ENCODE results near the gene GALNT18.

Gene GALNT18

DNA sequence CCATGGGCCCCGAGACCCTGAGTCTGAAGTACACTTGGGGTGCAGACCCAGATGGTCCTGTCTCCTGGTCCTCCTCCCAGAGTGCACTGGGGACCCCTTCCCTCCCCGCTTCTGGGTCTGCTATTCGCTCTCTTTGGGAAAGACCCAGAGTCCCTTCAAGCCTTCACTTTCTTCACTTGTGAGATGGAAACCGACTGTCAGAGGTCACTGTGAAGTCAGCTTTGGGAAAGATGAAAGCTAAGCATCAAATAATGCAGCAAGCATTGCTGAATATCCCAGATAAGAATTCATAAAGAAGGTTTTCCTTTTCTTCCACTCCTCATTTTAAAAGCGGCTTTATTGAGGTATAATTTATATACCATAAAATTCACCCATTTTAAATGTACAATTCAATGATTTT lies 163.8 kb downstream of the GALNT18 start:
- H3F3A ChIP-seq (ENCODE audit: insufficient read depth), result no peaks in the 10 kb centered on the region
- no peaks in the 10 kb centered on the region for H3K36me3 ChIP-seq (ENCODE audit: low read length)
- no peak overlapping the region for H3K4me2 ChIP-seq (ENCODE audit: low read depth, low read length, poor library complexity, severe bottlenecking)
- no peak overlapping the region for H3K9ac ChIP-seq (ENCODE audit: low read length)
- TF ChIP-seq, protein P1, sequence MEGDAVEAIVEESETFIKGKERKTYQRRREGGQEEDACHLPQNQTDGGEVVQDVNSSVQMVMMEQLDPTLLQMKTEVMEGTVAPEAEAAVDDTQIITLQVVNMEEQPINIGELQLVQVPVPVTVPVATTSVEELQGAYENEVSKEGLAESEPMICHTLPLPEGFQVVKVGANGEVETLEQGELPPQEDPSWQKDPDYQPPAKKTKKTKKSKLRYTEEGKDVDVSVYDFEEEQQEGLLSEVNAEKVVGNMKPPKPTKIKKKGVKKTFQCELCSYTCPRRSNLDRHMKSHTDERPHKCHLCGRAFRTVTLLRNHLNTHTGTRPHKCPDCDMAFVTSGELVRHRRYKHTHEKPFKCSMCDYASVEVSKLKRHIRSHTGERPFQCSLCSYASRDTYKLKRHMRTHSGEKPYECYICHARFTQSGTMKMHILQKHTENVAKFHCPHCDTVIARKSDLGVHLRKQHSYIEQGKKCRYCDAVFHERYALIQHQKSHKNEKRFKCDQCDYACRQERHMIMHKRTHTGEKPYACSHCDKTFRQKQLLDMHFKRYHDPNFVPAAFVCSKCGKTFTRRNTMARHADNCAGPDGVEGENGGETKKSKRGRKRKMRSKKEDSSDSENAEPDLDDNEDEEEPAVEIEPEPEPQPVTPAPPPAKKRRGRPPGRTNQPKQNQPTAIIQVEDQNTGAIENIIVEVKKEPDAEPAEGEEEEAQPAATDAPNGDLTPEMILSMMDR (IDR thresholded peaks at IDR 0.05; ENCODE audit: insufficient read depth, low read length, poor library complexity, severe bottlenecking), result no peak
- no peak for TF ChIP-seq EZH2phosphoT487 (conservative IDR thresholded peaks at IDR 0.05; ENCODE audit: low read length)
- no peak overlapping the region for H2AFZ ChIP-seq (ENCODE audit: low read depth, low read length, severe bottlenecking)
- H3K4me3 ChIP-seq (ENCODE audit: insufficient read depth, low read length, poor library complexity, severe bottlenecking), result no peak overlapping the region
- H3K27me3 ChIP-seq (ENCODE audit: low read length), result no peaks in the 10 kb centered on the region
- H3K79me2 ChIP-seq (ENCODE audit: insufficient read depth, low read length), result no peaks in the 10 kb centered on the region
- H4K20me1 ChIP-seq (ENCODE audit: low read depth, low read length), result no peaks in the 10 kb centered on the region
- H3K9me2 ChIP-seq (replicated peaks; ENCODE audit: insufficient read depth, low read length), result no peaks in the 10 kb centered on the region
- no peaks in the 10 kb centered on the region for H3K9me3 ChIP-seq (ENCODE audit: insufficient read depth, low read length)
- H3K27ac ChIP-seq (ENCODE audit: low read depth, low read length), result no peak overlapping the region

DNA sequence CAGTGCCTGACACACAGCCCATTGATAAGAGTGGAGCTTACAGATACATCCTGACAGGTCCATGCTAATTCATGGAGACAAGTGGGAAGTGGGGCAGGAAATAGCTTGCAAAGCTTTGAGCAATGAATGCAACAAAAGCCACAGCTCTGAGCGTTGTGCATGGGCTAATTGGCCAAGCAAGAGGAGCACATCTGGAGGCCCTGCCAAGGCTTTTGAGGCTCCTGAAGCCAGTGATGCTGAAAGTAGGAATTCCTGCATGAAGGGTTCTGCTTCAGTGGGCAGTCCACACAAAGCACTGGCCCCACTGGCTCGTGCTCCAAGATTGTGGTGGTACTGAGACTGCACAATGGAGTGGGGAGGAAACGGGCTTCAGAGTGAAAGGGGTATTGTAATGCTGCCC lies 164.9 kb downstream of the GALNT18 start:
- H3K27ac ChIP-seq (ENCODE audit: low read depth, low read length), result no peak overlapping the region
- H3K79me2 ChIP-seq (ENCODE audit: insufficient read depth, low read length), result no peaks in the 10 kb centered on the region
- no peak overlapping the region for H3K9ac ChIP-seq (ENCODE audit: low read length)
- no peak overlapping the region for H3K4me2 ChIP-seq (ENCODE audit: low read depth, low read length, poor library complexity, severe bottlenecking)
- TF ChIP-seq, protein P1 (IDR thresholded peaks at IDR 0.05; ENCODE audit: insufficient read depth, low read length, poor library complexity, severe bottlenecking), result no peak
- no peak for TF ChIP-seq EZH2phosphoT487 (conservative IDR thresholded peaks at IDR 0.05; ENCODE audit: low read length)
- H3K9me2 ChIP-seq (replicated peaks; ENCODE audit: insufficient read depth, low read length), result no peaks in the 10 kb centered on the region
- no peaks in the 10 kb centered on the region for H3K27me3 ChIP-seq (ENCODE audit: low read length)
- no peaks in the 10 kb centered on the region for H3K36me3 ChIP-seq (ENCODE audit: low read length)
- no peaks in the 10 kb centered on the region for H4K20me1 ChIP-seq (ENCODE audit: low read depth, low read length)
- H3K9me3 ChIP-seq (ENCODE audit: insufficient read depth, low read length), result no peaks in the 10 kb centered on the region
- H3K4me3 ChIP-seq (ENCODE audit: insufficient read depth, low read length, poor library complexity, severe bottlenecking), result no peak overlapping the region
- no peaks in the 10 kb centered on the region for H3F3A ChIP-seq (ENCODE audit: insufficient read depth)
- H2AFZ ChIP-seq (ENCODE audit: low read depth, low read length, severe bottlenecking), result no peak overlapping the region

DNA sequence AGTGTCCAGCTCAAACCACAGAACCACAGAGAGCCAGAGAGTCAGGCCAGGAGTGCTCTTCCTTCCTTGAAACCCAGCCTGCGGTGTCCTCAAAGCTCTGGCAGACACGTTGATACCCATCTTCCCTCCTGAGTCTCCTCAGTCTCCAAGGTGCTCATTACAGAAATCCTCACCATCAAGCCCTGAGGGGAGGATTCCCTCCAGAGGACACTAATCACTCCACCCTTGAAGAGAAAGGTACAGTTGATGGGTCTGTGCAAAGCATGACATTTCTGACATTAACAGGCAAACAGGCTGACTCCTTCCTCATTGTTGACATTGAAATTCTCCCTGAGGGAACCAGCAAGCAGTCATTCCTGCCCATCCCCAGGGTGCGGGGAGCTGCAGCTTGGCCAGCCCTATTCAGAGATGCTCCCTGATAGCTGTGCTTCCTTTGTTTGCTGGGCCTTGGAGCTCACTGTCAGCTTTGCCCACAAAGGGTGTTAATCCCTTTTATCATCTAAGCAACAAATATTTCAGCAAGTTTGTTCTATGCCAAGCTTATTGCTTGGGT lies 167.1 kb downstream of the GALNT18 start:
- H3K79me2 ChIP-seq (ENCODE audit: insufficient read depth, low read length), result no peaks in the 10 kb centered on the region
- H3K9me2 ChIP-seq (replicated peaks; ENCODE audit: insufficient read depth, low read length), result no peaks in the 10 kb centered on the region
- H2AFZ ChIP-seq (ENCODE audit: low read depth, low read length, severe bottlenecking), result no peak overlapping the region
- TF ChIP-seq, protein P1 (IDR thresholded peaks at IDR 0.05; ENCODE audit: insufficient read depth, low read length, poor library complexity, severe bottlenecking), result no peak
- no peak for TF ChIP-seq EZH2phosphoT487 (conservative IDR thresholded peaks at IDR 0.05; ENCODE audit: low read length)
- H3F3A ChIP-seq (ENCODE audit: insufficient read depth), result no peaks in the 10 kb centered on the region
- no peaks in the 10 kb centered on the region for H3K9me3 ChIP-seq (ENCODE audit: insufficient read depth, low read length)
- H3K27ac ChIP-seq (ENCODE audit: low read depth, low read length), result no peak overlapping the region
- no peak overlapping the region for H3K4me3 ChIP-seq (ENCODE audit: insufficient read depth, low read length, poor library complexity, severe bottlenecking)
- no peaks in the 10 kb centered on the region for H3K36me3 ChIP-seq (ENCODE audit: low read length)
- no peaks in the 10 kb centered on the region for H3K27me3 ChIP-seq (ENCODE audit: low read length)
- H3K4me2 ChIP-seq (ENCODE audit: low read depth, low read length, poor library complexity, severe bottlenecking), result no peak overlapping the region
- no peak overlapping the region for H3K9ac ChIP-seq (ENCODE audit: low read length)
- no peaks in the 10 kb centered on the region for H4K20me1 ChIP-seq (ENCODE audit: low read depth, low read length)

Data from SU-DHL-6 (cell line).